ENCODE data around the gene SMIM24. TPM values are rescaled to one million over a fixed set of nuclear protein-coding genes. Genes with fewer than 3 reads are reported as not detected.

The SMIM24 gene
- total and polyA plus RNA-seq, 9 of the 15 experiments (the other 6 are each of a cell fraction or from before 2014, with no cell fraction given): 0.45 to 12.3 (median 1.4) TPM; not detected in 1

- TF ChIP-seq NFRKB (IDR thresholded peaks at IDR 0.05; ENCODE audit: low read depth) (no peak), REST (IDR thresholded peaks at IDR 0.05; ENCODE audit: borderline replicate concordance) (no peak), REST (CRISPR knock-in tag; IDR thresholded peaks at IDR 0.05; ENCODE audit: low read depth) (no peak), TRIM28 (IDR thresholded peaks at IDR 0.05) (no peak)
- TF ChIP-seq, protein P1, sequence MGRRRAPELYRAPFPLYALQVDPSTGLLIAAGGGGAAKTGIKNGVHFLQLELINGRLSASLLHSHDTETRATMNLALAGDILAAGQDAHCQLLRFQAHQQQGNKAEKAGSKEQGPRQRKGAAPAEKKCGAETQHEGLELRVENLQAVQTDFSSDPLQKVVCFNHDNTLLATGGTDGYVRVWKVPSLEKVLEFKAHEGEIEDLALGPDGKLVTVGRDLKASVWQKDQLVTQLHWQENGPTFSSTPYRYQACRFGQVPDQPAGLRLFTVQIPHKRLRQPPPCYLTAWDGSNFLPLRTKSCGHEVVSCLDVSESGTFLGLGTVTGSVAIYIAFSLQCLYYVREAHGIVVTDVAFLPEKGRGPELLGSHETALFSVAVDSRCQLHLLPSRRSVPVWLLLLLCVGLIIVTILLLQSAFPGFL (CRISPR knock-in tag; IDR thresholded peaks at IDR 0.05): no peak
- TF ChIP-seq, protein P2, sequence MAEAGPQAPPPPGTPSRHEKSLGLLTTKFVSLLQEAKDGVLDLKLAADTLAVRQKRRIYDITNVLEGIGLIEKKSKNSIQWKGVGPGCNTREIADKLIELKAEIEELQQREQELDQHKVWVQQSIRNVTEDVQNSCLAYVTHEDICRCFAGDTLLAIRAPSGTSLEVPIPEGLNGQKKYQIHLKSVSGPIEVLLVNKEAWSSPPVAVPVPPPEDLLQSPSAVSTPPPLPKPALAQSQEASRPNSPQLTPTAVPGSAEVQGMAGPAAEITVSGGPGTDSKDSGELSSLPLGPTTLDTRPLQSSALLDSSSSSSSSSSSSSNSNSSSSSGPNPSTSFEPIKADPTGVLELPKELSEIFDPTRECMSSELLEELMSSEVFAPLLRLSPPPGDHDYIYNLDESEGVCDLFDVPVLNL (CRISPR knock-in tag; IDR thresholded peaks at IDR 0.05; ENCODE audit: low read depth): no peak
Measured at GRCh38 chr19:3523361-3524077, 43.2 kb upstream of the SMIM24 start (continued).
